Measurements from ENCODE around the gene RNASE12. TPM values are rescaled to one million over a fixed set of nuclear protein-coding genes. Genes with fewer than 3 reads are reported as not detected.
"Not testable (repeated sequence)": the region's sequence is repeated elsewhere in the genome, so short reads cannot be mapped to it uniquely, and the experiment has no call there.

Gene RNASE12
- total RNA-seq, 1 donor from 2014 or later, result not detected

DNA sequence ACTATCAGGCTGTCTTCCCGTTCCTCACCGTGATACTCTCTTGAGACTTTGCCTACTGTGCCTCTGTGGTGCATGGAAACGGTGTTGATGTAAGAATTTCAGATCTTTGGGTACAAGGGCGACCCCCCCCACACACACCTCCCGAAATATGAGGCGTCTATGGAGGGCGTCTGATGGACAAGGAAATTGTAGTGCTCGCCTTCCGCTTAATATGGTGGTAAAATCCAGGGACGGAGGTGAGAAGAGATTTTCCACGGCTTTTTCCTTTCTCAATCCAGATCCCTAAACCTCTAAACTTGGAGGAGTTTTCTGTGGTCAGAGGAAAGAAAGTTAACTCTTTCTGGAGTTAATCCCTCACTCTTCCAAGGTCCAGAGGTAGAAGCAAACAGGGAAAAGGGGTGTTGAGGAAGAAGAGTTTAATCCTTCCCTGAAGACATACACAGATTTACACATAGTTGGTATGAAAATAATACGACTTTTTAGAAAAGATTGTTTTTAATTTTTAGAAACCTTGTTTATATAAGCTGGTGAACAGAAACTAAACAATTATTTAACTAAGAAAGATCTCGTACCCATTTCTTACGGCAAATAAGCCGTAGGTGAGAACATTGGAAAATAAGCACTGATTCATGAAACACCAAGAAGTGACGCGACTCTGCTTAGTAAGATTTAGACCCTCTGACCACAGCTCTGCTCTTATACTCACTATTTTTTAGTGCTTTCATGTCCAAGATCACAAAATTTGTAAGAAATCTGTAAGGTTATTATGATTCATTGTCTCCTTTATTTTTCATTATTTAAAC, 23.1 kb upstream of the RNASE12 start:
- intact Hi-C loops (cut with micrococcal nuclease), result loop anchor here (5.0 kb wide), 2 partner anchors 243 to 488 kb away; partner anchors contain the start of gene TMEM253

DNA sequence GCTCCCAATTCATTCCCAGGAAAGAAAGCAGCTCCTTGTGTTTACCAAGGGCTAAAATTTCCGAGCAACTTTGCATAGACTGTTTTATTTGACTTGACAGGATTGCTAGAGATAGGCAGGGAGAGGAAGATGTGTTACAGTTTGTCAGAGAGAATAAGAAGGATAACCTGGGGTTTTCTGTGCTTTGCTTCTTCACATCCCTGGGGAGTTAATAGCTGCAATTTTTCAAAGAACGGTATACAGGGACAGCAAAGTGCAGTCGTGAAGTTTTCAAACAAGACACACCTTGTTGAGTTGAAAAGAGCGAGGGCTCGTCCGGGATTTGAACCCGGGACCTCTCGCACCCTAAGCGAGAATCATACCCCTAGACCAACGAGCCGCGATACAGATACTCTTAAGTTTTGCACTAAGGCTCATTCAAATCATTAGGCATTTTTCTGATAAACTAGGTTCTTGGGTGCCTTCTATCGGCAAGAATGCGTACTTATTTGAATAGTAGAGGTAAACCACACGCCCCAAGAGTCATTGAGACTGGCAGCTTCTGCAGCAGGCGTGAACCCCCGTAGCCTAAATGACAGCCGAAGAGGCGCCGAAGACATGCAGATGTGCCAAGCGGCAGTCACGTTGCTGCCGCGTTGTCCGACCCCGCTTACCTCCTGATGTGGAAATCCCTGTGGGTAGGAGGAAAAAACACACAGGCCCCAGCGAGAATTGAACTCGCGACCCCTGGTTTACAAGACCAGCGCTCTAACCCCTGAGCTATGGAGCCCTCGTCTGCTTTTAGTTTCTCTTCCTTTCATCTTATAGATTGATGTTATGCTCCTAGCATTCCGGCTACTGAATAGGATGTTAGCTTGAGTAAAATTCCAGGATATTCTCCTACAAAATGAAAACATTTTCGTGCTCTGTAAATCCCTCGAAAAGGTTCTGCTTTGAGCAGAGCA, 22.2 kb upstream of the RNASE12 start:
- intact Hi-C loops (cut with micrococcal nuclease), result loop anchor here (1.0 to 5.0 kb wide), 15 partner anchors 11 to 843 kb away; partner anchors contain the start of genes APEX1, CHD8, HNRNPC and PARP2

DNA sequence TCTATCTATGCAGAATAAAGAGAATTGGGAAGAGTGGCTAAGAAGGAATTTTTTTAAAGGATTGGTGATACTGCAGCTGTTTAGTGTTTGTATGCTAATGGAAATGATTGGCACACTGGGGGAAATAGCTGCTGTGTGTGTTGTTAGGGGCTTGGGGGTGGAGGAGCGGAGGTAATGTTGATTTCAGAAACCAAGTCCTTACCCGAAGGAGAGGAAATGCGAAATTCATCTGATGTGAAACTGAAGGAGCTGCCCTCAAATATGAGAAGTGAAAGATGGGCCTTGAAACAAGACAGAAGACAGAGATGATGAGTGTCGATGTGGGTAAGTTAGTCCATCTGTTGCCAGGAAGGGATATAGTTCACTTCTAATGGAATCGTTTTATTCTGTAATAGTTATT, 21.2 kb upstream of the RNASE12 start:
- intact Hi-C loops (cut with micrococcal nuclease), result loop anchor here (2.0 to 5.0 kb wide), 3 partner anchors 245 to 844 kb away; partner anchors contain the start of genes CHD8 and TMEM253

DNA sequence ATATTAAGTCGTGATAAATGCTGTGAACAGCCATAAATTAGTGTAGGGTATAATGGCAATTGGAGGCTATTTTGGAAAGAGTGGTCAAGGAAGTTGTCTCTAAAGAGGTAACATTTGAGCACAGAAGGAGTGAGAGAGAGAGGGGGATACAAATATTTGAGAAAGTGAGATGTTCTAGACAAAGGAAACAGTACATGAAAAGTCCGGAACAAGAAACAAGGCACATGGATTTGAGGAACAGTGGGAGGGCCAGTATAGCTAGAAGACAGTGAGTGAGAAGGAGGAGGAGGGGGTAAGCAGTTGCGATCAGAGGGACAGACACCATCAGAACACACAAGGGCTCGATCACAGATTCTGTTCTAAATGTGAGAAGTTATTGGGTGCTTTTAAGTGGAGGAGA, 20.1 kb upstream of the RNASE12 start:
- intact Hi-C loops (cut with micrococcal nuclease), result loop anchor here (5.0 kb wide), 2 partner anchors 246 to 491 kb away; partner anchors contain the start of gene TMEM253

DNA sequence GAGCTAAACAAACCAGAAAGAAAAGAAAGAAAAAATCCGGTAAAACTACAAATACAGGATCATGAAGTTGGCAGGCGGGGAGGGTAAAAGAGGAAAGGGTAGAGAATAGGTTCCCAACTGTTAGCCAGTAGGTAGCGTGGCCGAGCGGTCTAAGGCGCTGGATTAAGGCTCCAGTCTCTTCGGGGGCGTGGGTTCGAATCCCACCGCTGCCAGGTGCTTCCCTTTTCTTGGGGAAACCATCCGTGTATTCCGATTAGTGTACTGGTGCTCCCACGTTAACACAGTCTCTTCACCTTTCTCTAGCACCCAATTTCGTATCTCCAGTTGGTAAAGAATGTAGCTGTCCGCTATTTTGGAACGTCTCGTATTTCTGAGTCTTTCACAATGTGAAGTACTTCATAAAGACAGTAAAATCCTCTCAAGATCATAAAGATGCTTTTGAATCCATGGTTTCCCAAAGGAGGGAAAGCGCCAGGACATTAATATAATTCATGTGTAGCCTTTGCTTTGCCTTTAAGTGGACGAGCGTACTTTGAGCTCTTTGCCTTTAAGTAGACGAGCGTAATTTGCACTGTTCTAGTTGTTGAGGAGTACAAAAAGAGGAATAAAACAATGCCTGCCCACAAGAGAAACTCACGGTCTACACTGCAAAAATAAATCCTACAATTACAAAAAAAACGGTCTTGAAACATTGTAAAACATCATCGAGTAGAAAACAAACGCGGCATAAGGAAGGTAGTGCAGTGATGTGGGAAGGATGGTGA, 19.0 kb upstream of the RNASE12 start:
- intact Hi-C loops (cut with micrococcal nuclease), result loop anchor here (5.0 kb wide), 2 partner anchors 247 to 492 kb away; partner anchors contain the start of gene TMEM253

DNA sequence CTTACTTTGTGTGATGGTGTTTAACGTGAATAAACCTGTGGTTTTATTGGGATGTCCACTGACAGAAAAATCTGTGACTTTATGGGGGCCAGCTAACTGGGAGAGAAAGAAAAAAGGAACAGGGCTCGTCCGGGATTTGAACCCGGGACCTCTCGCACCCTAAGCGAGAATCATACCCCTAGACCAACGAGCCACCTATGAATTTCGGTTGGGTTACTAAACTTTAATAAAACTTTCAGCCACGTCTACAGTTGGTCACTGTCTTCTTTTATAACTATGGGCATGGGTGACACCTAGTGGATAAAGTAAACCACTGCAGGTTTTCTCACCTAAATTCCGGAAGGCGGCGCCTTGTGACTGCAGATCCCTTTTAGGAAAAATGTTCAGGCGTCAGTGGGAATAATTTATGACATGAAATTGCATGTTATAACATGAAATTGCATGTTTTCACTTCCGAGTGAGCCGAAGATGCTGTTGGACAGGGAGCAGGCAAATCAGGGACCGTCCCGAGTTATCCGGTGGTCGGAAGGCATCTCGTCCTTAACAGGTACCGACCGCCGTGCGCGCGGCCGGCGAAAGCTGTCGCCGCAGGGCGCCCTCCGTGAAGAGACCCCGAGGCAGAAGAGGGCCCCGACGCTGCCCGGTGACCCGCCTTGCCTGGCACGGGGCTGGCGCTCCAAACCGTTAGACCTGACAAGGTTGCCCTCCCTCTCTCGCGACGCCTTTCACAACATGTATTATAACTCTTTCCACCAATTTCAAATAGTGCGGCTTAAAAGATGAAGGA, 18.2 kb upstream of the RNASE12 start:
- intact Hi-C loops (cut with micrococcal nuclease), result loop anchor here (1.0 to 5.0 kb wide), 11 partner anchors 78 to 493 kb away; partner anchors contain the start of genes APEX1, PARP2, PNP and TMEM253

DNA sequence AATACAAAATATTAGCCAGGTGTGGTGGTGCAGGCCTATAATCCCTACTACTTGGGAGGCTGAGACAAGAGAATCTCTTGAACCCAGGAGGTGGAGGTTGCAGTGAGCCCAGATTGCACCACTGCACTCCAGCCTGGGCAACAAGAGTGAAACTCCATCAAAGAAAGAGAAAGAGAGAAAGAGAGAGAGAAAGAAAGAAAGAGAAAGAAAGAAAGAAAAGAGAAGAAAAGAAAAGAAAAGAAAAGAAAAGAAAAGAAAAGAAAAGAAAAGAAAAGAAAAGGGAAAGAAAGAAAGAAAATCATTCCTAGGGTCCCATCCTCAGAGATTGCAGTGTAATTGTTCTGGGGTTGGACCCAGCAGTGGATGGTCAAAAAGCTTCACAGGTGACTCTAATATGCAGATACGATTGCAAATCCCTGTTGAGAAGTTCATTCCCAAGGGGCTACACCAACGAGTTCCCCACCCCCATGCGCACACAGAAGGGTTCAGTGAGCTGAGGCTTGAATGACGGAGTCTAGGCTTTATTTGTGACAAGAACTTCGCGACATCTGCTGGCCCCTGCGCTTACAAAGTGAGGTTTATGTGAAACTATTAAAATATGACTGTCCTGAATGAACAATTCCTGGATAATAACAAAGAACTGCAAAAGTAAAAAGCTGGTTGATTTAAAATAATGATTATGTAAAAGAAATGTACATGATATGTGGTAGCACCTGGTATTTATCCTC, 17.4 kb upstream of the RNASE12 start:
- intact Hi-C loops (cut with micrococcal nuclease), result loop anchor here (1.0 kb wide), 9 partner anchors 77 to 303 kb away; partner anchors contain the start of genes APEX1, PARP2, PNP and TTC5

DNA sequence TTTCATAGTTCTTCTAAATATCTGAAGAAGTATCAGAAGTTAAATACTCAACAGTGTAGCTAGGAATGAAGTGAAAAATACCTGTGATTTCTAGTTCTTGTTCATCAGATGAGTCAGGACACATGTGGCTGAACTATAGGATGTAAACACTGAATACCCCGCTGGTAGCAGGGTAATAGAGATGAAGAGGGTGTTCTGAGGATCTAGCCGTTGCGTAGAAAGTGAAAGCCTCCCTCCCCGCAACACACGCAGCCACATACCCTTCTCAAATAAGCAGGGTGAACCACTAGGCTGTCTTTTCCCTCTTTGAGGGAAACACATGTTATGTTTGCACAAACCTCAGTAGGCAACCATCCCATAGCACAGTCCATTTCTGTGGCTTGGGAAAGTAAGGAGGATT, 16.4 kb upstream of the RNASE12 start:
- intact Hi-C loops (cut with micrococcal nuclease), result no loop called here

DNA sequence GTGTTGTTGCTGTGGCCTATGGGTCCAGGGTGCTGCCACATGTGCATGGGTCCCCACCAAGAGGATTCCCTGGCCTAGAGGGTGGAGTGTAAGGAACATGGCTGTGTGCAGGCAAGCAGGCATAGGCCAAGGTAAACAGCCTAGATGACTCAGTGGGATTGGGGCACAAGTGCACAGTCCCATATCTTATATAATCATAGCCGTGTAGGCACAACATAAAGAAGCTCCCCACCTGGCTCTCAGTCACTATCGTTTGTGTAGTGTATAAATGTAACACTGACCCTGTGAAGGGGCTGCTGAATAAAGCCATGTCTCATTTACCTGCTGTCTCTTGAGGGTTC, 15.7 kb upstream of the RNASE12 start:
- intact Hi-C loops (cut with micrococcal nuclease), result no loop called here

DNA sequence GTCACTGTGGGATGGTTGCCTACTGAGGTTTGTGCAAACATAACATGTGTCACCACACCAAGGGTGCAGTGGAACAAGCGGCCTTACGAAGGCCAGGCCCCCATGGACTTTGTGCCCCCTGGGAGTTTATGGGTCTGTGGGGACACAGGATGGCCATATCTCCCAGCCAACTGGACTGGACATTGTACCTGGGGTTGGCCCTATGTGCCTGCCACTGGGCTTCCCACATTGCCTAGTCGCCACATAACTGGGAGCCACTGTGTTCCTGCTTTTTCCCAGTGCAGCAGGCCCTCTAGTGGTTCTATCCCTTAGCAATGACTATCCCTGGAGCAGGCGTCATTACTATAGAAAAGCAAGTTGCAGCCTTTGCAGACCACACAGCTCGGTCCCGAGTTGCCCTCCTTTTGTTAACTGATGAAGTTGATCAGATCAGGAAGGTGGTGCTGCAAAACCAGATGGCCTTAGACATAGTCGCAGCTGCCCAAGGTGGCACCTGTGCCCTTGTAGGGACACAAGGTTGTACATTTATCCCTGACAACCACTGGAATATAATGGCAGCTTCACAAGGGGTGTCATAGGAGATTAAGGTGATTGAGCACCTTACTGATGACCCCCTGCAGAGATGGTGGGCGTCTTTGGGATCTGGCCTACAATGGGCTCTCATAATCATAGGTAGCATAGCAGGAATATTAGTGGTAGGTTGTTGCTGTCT, 15.2 kb upstream of the RNASE12 start:
- intact Hi-C loops (cut with micrococcal nuclease), result no loop called here

DNA sequence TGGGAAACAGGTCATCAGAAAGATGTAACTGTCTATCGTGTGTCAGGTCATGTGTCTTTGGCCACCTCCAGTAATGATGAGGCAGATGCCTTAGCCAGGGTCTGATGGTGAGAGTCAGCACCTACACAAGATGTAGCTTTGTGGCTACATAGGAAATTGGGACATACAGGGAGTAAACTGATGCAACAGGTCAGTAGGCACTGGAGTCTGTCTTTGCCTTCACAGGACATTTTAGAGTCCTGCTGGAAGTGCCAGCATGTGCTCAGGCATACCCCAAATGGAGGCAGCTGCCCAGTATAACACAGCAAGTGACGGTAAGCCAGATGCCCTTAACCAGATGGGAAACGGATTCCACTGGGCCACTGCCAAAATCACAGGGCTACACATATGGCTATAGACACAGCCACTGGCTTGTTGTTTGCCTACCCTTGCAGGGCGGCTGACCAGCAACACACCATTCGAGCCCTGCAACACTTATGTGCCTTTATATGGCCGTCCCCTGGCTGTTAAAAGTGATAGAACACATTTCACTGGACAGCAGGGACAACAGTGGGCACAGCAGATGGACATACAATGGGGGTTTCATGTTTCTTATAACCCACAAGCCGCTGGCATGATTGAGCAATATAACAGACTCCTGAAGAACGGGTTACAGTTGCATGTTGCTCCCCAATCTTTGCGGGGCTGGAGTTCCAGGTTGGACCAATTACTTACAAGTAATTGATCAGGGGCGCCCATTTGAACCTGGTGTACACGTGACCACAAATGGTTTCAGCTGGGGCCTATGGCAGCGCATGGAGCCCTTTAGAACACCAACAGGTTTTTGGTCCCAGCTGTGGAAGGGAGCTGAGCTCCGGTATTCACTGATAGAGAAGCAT, 12.9 kb upstream of the RNASE12 start:
- intact Hi-C loops (cut with micrococcal nuclease), result no loop called here

DNA sequence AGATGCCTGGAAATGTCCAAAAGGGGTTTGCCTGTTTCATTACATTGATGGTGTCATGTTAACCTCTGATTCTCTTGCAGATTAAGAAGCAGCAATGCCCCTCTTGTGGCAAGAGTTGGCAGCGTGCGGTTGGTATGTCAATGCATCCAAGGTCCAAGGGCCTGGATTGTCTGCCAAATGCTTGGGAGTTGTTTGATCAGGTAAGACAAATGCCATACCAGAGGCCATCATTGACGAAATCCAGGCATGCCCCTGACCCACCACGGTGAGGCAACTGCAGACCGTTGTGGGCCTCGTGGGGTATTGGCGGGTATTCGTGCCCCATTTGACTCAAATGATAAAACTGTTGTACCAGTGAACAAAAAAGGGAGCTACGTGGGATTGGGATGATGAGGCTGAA, 11.4 kb upstream of the RNASE12 start:
- intact Hi-C loops (cut with micrococcal nuclease), result no loop called here

DNA sequence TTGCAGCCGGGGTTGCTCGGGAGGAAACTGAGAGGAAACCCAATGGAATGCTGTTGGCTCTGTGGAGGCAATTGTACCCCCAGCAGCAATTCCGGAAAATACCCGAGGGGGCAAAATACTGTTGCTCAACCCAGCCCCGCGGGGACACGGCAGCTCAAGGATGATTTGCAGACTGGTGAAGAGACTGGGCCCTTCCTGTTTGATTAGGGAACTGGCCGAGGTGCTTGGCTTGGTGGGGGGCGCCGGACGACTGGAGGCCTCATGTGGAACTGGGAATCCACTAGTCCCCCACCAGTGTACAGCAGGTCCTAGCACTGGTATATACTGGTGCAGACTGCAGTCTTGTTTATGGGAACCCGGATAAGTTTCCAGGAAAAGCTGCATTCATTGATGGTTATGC, 10.3 kb upstream of the RNASE12 start:
- intact Hi-C loops (cut with micrococcal nuclease), result no loop called here

DNA sequence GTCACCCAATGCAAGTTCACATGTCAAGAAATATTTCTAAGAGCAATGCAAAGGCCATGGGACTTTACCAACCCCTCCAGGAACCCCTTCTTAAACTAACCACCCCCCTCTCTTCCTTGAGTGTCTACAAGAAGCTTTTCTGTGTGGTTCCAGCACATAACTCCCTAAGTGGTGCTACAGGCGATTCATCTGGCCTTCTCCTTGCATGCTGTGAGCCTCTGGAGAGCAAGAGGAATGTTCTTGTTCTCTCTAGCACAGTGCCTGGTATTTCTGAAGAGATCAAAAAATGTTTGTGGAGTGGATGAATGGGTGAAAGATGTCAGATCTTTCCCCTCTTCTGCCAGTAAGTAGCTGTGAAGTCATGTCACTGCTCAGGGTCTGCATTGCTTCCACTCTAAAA, 5.9 kb upstream of the RNASE12 start:
- intact Hi-C loops (cut with micrococcal nuclease), result no loop called here

DNA sequence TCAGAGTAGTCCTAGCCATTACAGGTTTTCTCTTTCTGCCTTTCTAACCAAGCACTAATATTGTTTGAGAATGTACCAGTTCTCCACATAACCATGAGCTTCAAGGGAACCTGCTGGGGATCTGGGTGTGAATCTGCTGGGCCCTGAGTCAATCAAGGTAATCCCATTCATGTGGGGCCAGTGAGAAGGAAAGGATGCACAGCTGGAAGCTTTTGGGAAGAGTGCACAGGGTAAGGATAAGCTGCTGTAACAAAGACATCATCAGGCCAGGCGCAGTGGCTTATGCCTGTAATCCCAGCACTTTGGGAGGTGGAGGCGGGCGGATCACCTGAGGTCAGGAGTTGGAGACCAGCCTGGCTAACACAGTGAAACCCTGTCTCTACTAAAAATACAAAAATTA, 4.5 kb upstream of the RNASE12 start:
- intact Hi-C loops (cut with micrococcal nuclease), result not testable (repeated sequence)

DNA sequence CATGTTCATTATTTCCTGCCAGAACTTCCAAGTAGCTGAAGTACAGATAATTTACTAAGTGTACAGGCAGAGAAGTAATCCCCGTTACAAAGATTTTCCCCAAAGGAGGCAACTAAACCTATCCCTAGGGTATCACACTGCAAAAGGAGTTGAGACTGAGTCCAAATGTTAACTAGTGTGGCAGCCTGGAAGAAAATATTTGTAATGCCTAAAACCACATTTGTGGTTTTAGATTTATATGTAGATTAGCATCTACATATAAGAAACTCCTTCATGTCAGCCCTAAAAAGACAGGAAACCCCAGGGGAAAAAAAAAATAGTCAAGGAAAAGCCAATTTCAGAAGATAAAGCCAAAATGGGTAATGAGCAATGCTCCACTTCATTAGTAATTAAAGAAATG, 1.4 kb upstream of the RNASE12 start:
- intact Hi-C loops (cut with micrococcal nuclease), result no loop called here

DNA sequence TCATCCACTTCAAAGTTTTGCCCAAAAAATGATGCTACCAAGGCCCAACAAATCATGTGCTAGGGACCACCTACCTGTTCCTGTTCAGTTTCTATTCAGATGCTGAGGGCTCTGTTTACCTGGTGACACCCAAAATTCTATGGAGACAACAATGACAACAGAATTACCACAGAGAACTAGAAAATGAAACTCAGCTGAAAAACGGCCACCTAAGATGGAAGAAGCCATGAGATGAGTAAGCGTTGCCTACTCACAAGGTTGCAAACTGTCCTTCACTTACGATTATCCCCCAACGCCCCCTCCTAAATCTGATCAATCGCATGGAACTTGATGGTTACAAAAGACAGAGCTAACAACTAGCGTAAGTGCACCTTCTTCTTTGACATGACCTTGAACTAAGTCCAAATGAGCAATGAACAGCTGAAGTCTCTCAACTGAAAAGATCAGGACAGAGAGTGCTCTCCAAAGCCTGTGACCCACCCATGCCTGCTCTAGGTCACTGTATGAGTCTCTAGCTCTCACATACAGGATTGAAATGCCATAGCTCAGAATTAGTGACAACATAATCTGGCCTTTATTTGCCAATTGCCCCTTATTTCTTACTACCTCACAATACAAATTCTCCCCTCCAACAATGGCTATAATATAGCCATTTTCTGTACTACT, 3.6 kb downstream of the RNASE12 start, which contains the start of gene RNASE11:
Gene RNASE11 (minus strand): TSS at position 513 of the 666 bp plus-strand sequence.
- intact Hi-C loops (cut with micrococcal nuclease), result no loop called here
